Stomach (tissue), 4 donors: ENCODE measurements around the gene LDB2.

ENCODE experiments used
- EP300 ChIP-seq: sonication (generic); formaldehyde crosslinking; IDR thresholded peaks from one replicate; pipeline ENCODE4 v1.6.1; 2017; ENCODE audit warnings: antibody characterized with exemption
- POLR2A ChIP-seq, 4 donors: fragments of 450-650 bp; IDR thresholded peaks; one replicate each; pipeline ENCODE4 v1.6.1; 2016; ENCODE audit warnings: antibody characterized with exemption in 4 of 4, control low read depth in 2 of 4, mild to moderate bottlenecking in 1 of 4, moderate library complexity in 1 of 4
- TF ChIP-seq, protein P1 (sequence below), 7 experiments: fragments of 450-650 bp in 4 of 7; fragments of 200-600 bp in 3 of 7; sonication (generic) in 3 of 7; IDR thresholded peaks; one replicate each; pipeline ENCODE4 v1.5.1; 2016 to 2019; ENCODE audit warnings: antibody characterized with exemption in 7 of 7, control low read depth in 2 of 7, mild to moderate bottlenecking in 1 of 7

DNA sequence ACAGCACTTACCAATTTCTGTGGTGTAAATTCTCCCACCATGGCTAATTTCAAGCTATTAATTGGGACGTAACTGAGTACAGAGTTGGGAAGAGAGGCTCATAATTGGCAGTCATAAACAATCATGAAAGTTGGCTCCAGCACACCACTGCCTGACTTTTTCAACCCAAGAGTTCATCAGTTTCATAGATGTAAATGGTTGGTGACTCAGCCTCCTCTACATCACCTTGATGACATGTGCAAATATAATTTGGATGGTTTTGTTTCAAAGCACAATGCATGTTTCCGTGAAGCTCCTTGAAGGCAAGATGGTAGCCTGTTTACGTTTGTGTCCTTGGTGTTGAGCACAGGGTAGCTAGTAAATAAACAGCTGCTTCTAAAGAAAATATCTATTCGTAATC lies 235.1 kb downstream of the LDB2 start:
- TF ChIP-seq, protein P1, sequence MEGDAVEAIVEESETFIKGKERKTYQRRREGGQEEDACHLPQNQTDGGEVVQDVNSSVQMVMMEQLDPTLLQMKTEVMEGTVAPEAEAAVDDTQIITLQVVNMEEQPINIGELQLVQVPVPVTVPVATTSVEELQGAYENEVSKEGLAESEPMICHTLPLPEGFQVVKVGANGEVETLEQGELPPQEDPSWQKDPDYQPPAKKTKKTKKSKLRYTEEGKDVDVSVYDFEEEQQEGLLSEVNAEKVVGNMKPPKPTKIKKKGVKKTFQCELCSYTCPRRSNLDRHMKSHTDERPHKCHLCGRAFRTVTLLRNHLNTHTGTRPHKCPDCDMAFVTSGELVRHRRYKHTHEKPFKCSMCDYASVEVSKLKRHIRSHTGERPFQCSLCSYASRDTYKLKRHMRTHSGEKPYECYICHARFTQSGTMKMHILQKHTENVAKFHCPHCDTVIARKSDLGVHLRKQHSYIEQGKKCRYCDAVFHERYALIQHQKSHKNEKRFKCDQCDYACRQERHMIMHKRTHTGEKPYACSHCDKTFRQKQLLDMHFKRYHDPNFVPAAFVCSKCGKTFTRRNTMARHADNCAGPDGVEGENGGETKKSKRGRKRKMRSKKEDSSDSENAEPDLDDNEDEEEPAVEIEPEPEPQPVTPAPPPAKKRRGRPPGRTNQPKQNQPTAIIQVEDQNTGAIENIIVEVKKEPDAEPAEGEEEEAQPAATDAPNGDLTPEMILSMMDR (IDR thresholded peaks at IDR 0.05): no peak
- TF ChIP-seq EP300 (no peak), POLR2A (IDR thresholded peaks at IDR 0.05) (no peak)
